RWPE2 (cell line): ENCODE data around the gene ENTR1.

Experiments used
- ATAC-seq: fragments of 200-7000 bp; cut with Tn5 transposase; 3 replicates; pipeline ENCODE4 v1.9.1; 2021; ENCODE audit warnings: low read depth
- DNase-seq: peaks from one replicate; pipeline ENCODE4 v3.0.0-alpha.2; 2020; ENCODE audit warnings: low spot score
- H3K27ac ChIP-seq: fragments of 450-650 bp; 2 replicates; pipeline ENCODE4 v1.5.1; 2017; ENCODE audit warnings: mild to moderate bottlenecking; ENCODE audit not compliant: poor library complexity, severe bottlenecking
- H3K27me3 ChIP-seq: fragments of 250-450 bp; sonication (Bioruptor Pico); 2 replicates; pipeline ENCODE4 v1.5.1; 2021; ENCODE audit warnings: mild to moderate bottlenecking, moderate library complexity; ENCODE audit not compliant: insufficient read depth, poor library complexity, severe bottlenecking
- H3K36me3 ChIP-seq: fragments of 250-450 bp; sonication (Bioruptor Pico); 2 replicates; pipeline ENCODE4 v1.5.1; 2020; ENCODE audit warnings: low read depth, mild to moderate bottlenecking, moderate library complexity
- H3K4me1 ChIP-seq: fragments of 250-450 bp; sonication (Bioruptor Pico); 2 replicates; pipeline ENCODE4 v1.5.1; 2021; ENCODE audit warnings: mild to moderate bottlenecking, moderate library complexity; ENCODE audit not compliant: insufficient read depth, poor library complexity, severe bottlenecking
- H3K4me3 ChIP-seq: fragments of 250-450 bp; sonication (Bioruptor Pico); 2 replicates; pipeline ENCODE4 v1.5.1; 2021; ENCODE audit warnings: mild to moderate bottlenecking, moderate library complexity; ENCODE audit not compliant: severe bottlenecking
- H3K9me3 ChIP-seq: fragments of 250-450 bp; sonication (Bioruptor Pico); 2 replicates; pipeline ENCODE4 v1.5.1; 2021; ENCODE audit warnings: mild to moderate bottlenecking, moderate library complexity; ENCODE audit not compliant: severe bottlenecking
- CTCF ChIP-seq: fragments of 450-650 bp; IDR thresholded peaks from one replicate; pipeline ENCODE4 v1.5.1; 2017; ENCODE audit warnings: mild to moderate bottlenecking, moderate library complexity; ENCODE audit not compliant: poor library complexity, severe bottlenecking

The ENTR1 gene

DNA sequence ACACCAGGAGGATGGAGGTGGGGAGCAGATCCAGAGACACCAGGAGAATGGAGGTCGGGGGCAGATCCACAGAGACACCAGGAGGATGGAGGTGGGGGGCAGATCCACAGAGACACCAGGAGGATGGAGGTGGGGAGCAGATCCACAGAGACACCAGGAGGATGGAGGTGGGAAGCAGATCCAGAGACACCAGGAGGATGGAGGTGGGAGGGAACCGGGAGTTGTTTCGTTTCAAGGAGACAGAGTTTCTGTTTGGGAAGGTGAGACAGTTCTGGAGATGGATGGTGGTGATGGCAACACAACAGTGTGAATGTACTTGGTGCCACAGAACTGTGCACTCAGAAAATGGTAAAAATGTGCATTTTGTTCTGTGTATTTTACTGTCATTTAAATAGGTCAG lies 38.2 kb upstream of the ENTR1 start:
- TF ChIP-seq CTCF: no peak
- Histone ChIP-seq H3K27ac (no peak overlapping the region), H3K36me3 (peaks cover 85% of the 10 kb centered on the region), H3K9me3 (no peaks in the 10 kb centered on the region), H3K27me3 (no peaks in the 10 kb centered on the region), H3K4me3 (no peak overlapping the region), H3K4me1 (no peaks in the 10 kb centered on the region)
- no peak for DNase-seq
- ATAC-seq: no peak

DNA sequence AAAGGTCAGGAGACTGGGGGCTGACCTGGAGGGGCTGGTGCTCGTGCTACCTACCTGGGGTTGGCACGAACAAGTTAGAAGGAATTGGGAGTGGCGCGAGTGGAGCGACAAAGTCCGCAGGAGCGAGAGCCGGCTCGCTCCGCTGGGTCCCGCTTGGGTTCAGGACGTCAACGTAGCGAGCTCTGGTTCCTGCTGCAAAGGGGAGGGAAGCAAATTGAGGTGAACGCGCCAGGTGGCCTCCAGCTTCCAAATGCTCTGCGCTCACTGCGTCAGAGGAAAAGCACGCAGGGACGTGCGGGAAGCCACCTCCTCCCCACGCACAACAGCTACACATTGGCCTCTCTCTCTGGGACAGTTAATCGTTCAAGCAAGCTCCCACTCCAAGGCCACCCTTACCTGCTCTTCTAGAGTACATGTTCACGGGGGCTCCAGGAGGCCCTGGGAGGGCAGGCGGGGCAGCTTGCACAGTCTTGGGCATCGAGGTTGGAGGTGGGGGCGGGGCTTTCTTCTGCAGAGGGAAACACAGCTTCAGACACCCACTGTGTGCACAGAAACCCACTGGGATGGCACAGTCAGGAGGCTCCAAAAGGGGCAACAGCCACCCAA lies 36.9 kb upstream of the ENTR1 start:
- TF ChIP-seq CTCF: no peak
- H3K9me3 ChIP-seq: no peaks in the 10 kb centered on the region
- no peak overlapping the region for H3K4me3 ChIP-seq

DNA sequence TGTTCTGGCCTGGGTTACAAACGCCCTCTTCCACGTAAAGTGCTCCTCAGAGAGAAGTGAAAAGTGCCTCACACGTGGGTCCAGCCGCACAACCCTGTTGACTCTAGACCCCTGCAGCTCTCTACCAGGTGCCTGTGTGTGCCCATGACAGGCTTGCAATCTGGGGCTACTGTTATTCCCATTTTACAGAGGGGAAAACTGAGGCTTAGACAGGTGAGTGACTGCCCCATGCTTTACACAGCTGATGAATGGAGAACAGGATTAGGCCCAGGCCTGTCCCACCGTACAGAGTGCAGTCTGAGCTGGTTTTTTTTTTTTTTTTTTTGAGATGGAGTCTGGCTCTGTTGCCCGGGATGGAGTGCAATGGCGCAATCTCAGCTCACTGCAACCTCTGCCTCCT lies 35.4 kb upstream of the ENTR1 start:
- Histone ChIP-seq H3K27me3 (no peaks in the 10 kb centered on the region), H3K36me3 (peaks cover 91% of the 10 kb centered on the region), H3K4me3 (no peak overlapping the region), H3K9me3 (no peaks in the 10 kb centered on the region), H3K27ac (no peak overlapping the region), H3K4me1 (no peaks in the 10 kb centered on the region)
- ATAC-seq (no peak), DNase-seq (no peak)
- no peak for TF ChIP-seq CTCF

More for the DNA sequence above, 36.9 kb upstream of the ENTR1 start:
- Histone ChIP-seq H3K27ac (no peak overlapping the region), H3K4me1 (no peaks in the 10 kb centered on the region), H3K36me3 (peaks cover 91% of the 10 kb centered on the region), H3K27me3 (no peaks in the 10 kb centered on the region)
- no peak for DNase-seq
- ATAC-seq: no peak

- TF ChIP-seq CTCF: no peak
- ATAC-seq (no peak), DNase-seq (no peak)
- no peak overlapping the region for H3K27ac ChIP-seq
- H3K27me3 ChIP-seq: no peaks in the 10 kb centered on the region
- no peak overlapping the region for H3K4me3 ChIP-seq
- H3K9me3 ChIP-seq: no peaks in the 10 kb centered on the region
- peaks cover 83% of the 10 kb centered on the region for H3K36me3 ChIP-seq
- no peaks in the 10 kb centered on the region for H3K4me1 ChIP-seq
Measured at GRCh38 chr9:136444102-136444501, 33.7 kb upstream of the ENTR1 start.

DNA sequence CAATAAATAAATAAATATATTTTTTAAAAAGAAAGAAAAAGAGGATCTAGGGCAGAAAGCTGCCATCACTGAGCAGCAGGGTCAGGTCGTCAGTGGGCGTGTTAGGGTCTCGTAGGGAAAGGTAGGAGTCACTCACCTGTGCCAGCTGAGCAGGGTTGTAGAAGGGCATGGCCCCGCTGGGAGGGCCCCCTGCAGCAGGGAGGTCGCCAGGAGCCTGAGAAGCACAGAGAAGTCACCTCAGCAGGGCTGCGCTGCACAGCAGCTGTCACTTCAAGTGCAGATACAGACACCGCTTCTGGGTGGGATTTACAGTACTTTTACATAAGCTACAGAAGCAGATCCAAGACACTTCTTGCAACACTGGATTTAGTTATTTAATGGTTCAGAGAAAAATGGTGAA lies 33.3 kb upstream of the ENTR1 start:
- Histone ChIP-seq H3K27ac (no peak overlapping the region), H3K27me3 (no peaks in the 10 kb centered on the region), H3K4me3 (no peak overlapping the region), H3K4me1 (no peaks in the 10 kb centered on the region), H3K36me3 (peaks cover 80% of the 10 kb centered on the region), H3K9me3 (no peaks in the 10 kb centered on the region)
- ATAC-seq (no peak), DNase-seq (no peak)
- TF ChIP-seq CTCF: no peak
